ENCODE data around the gene CDK16. TPM values are rescaled to one million over a fixed set of nuclear protein-coding genes. Genes with fewer than 3 reads are reported as not detected.

CDK16 gene
- total and polyA plus RNA-seq, 2 of the 4 experiments (the other 2 are of a cell fraction): 85.3 to 106 TPM

GRCh38 chrX:47221756-47222155 is 3.3 kb downstream of the CDK16 start:
- H3K9me3 ChIP-seq (ENCODE audit: control insufficient read depth, insufficient read depth, low read length): no peaks in the 10 kb centered on the region
- H4K20me1 ChIP-seq (ENCODE audit: insufficient read depth, low read length): peaks cover 65% of the 10 kb centered on the region
- no CpG with 5 or more reads among the region's 4 CpGs for WGBS, 2 experiments (ENCODE audit: extremely low coverage in 2 of 2, insufficient read length in 1 of 2)
- no peak for ATAC-seq (ENCODE audit: low read depth)
- no peak overlapping the region for H2AK5ac ChIP-seq (ENCODE audit: low read depth, low read length)
- H3K79me1 ChIP-seq (ENCODE audit: low read depth in 1 of 2, low read length in 2 of 2): peaks cover 0 to 29% of the 10 kb centered on the region in 2 experiments; a peak in 2 of 4 replicates
- H4K91ac ChIP-seq (ENCODE audit: insufficient read depth, low read depth, low read length): no peak overlapping the region
- peaks cover 40% of the 10 kb centered on the region for H3K36me3 ChIP-seq (ENCODE audit: control insufficient read depth, insufficient read depth, low read length)
- no peak overlapping the region for H3K27ac ChIP-seq (ENCODE audit: insufficient read depth, low read length)
- H3K4me1 ChIP-seq (ENCODE audit: control insufficient read depth, insufficient read depth, low read length): peaks cover 6% of the 10 kb centered on the region; the same call in 1 of the 2 replicates
- H3K9me1 ChIP-seq (ENCODE audit: insufficient read depth, low read length): peaks cover 24% of the 10 kb centered on the region
- CTCF ChIA-PET: no interaction called here
- no peak for DNase-seq
- no peak overlapping the region for H2AFZ ChIP-seq (replicated peaks; ENCODE audit: low read length, poor library complexity)
- H3K4ac ChIP-seq (ENCODE audit: low read depth, low read length): no peak overlapping the region
- POLR2A ChIA-PET (ENCODE audit: unreplicated experiment): no interaction called here
- no peak overlapping the region for H3K56ac ChIP-seq (ENCODE audit: extremely low read depth, insufficient read depth, low read length)
- no peak overlapping the region for H3K18ac ChIP-seq (ENCODE audit: low read depth, low read length)
- H3K14ac ChIP-seq (replicated peaks; ENCODE audit: low read depth, low read length): no peak overlapping the region
- peaks cover 3% of the 10 kb centered on the region; the same call in 1 of the 2 replicates for H3K27me3 ChIP-seq (ENCODE audit: control insufficient read depth, insufficient read depth, low read length)
- intact Hi-C loops (cut with micrococcal nuclease) (no loop called here), dilution Hi-C loops (cut with HindIII; ENCODE audit: low sequenced_read_pairs, unreplicated experiment) (no loop called here), in situ Hi-C loops (cut with MboI; ENCODE audit: low sequenced_read_pairs) (loop anchor here (25.0 kb wide), 1 partner anchor 416 kb away; the partner anchor contains the start of gene CFP)
- no peak overlapping the region for H3K23ac ChIP-seq (ENCODE audit: low read depth, low read length)
- H4K8ac ChIP-seq (ENCODE audit: low read depth in 2 of 2, low read length in 2 of 2): no peak overlapping the region
- BruUV-seq (replicated peaks): no TSS peak
- no peak overlapping the region for H2BK15ac ChIP-seq (ENCODE audit: low read depth, low read length)
- no peak overlapping the region for H2AK9ac ChIP-seq (replicated peaks; ENCODE audit: low read depth, low read length, poor library complexity)
- no peak overlapping the region for H3K4me2 ChIP-seq (ENCODE audit: low read depth, low read length)
- no peak overlapping the region for H2BK5ac ChIP-seq (ENCODE audit: low read depth, low read length, poor library complexity, severe bottlenecking)
- no peak overlapping the region for H3K4me3 ChIP-seq (ENCODE audit: insufficient read depth, low read depth, low read length)
- TF ChIP-seq RFX5 (IDR thresholded peaks at IDR 0.05; ENCODE audit: low read depth, low read length): no peak
- H4K5ac ChIP-seq (ENCODE audit: low read depth, low read length): no peak overlapping the region
- no peak overlapping the region for H2BK20ac ChIP-seq (ENCODE audit: low read depth, low read length)
- no peak overlapping the region for H2BK120ac ChIP-seq (ENCODE audit: low read depth, low read length)
- no peak overlapping the region for H3K9ac ChIP-seq (ENCODE audit: low read depth, low read length)
